SK-N-SH (cell line): ENCODE data around the gene GPR68. TPM values are rescaled to one million over a fixed set of nuclear protein-coding genes. Genes with fewer than 3 reads are reported as not detected.

Experiments
- CTCF ChIA-PET: fragments of 300-600, 350-600 bp; formaldehyde crosslinking; extraction: SDS; loops from one replicate; lab custom pipeline; 2021; lab: Yijun Ruan, JAX
- POLR2A ChIA-PET: fragments of 350-600 bp; sonication (Branson Sonifier 250); formaldehyde crosslinking; extraction: SDS; loops from one replicate; lab custom pipeline; 2020; ENCODE audit warnings: antibody characterized with exemption, inconsistent platforms; lab: Yijun Ruan, JAX
- DNase-seq: peaks from one replicate; pipeline ENCODE4 v3.0.0; 2012
- H2AFZ ChIP-seq: fragments of 200-600 bp; sonication (generic); 2 replicates; pipeline ENCODE4 v1.8.1; 2016; ENCODE audit warnings: antibody characterized with exemption, mild to moderate bottlenecking, low read depth
- H3F3A ChIP-seq: fragments of 200-600 bp; sonication (generic); replicated peaks from 2 replicates; pipeline ENCODE3; 2016; ENCODE audit warnings: antibody characterized with exemption, mild to moderate bottlenecking; ENCODE audit not compliant: insufficient read depth
- H3K27ac ChIP-seq, 2 experiments: fragments of 200-500 bp in 1 of 2; fragments of 200-600 bp in 1 of 2; sonication (Bioruptor generic) in 1 of 2; sonication (generic), shearing (Covaris generic) in 1 of 2; 2 replicates each; pipeline versions ENCODE4 v1.5.1 to v1.6.1; 2014 to 2016; ENCODE audit warnings: low read depth in 2 of 2, inconsistent platforms in 1 of 2, low read length in 1 of 2, mild to moderate bottlenecking in 1 of 2, mixed read lengths in 1 of 2
- H3K27me3 ChIP-seq: fragments of 200-600 bp; sonication (generic), shearing (Covaris generic); 2 replicates; pipeline ENCODE4 v1.6.1; 2016; ENCODE audit warnings: mixed run types; ENCODE audit not compliant: insufficient read depth
- H3K36me3 ChIP-seq, 2 experiments: fragments of 200-500 bp in 1 of 2; fragments of 200-600 bp in 1 of 2; sonication (Bioruptor generic) in 1 of 2; sonication (generic) in 1 of 2; replicated peaks in 1 of 2; 2 replicates each; pipeline versions ENCODE3 to v1.5.1; 2014 to 2016; ENCODE audit warnings: low read length in 1 of 2, mild to moderate bottlenecking in 1 of 2; ENCODE audit not compliant: insufficient read depth in 2 of 2, control insufficient read depth in 1 of 2
- H3K4me1 ChIP-seq, 2 experiments: fragments of 200-500 bp in 1 of 2; fragments of 200-600 bp in 1 of 2; sonication (Bioruptor generic) in 1 of 2; sonication (generic), shearing (Covaris generic) in 1 of 2; 2 replicates each; pipeline versions ENCODE4 v1.5.1 to v1.6.1; 2014 to 2016; ENCODE audit warnings: low read depth in 1 of 2, low read length in 1 of 2, mixed run types in 1 of 2; ENCODE audit not compliant: insufficient read depth in 2 of 2, control insufficient read depth in 1 of 2
- H3K4me2 ChIP-seq: fragments of 200-600 bp; sonication (generic), shearing (Covaris generic); 2 replicates; pipeline ENCODE4 v1.6.1; 2017; ENCODE audit warnings: mixed run types
- H3K4me3 ChIP-seq, 2 experiments: fragments of 200-500 bp in 1 of 2; fragments of 200-600 bp in 1 of 2; sonication (Bioruptor generic) in 1 of 2; sonication (generic), shearing (Covaris generic) in 1 of 2; 2 replicates each; pipeline versions ENCODE4 v1.5.1 to v1.8.1; 2014 to 2016; ENCODE audit warnings: low read depth in 2 of 2, inconsistent platforms in 1 of 2, low read length in 1 of 2, mild to moderate bottlenecking in 1 of 2, mixed read lengths in 1 of 2, moderate library complexity in 1 of 2
- H3K79me2 ChIP-seq: fragments of 200-600 bp; sonication (generic); 2 replicates; pipeline ENCODE4 v1.8.1; 2017; ENCODE audit warnings: mild to moderate bottlenecking; ENCODE audit not compliant: insufficient read depth
- H3K9ac ChIP-seq: fragments of 200-600 bp; sonication (generic); 2 replicates; pipeline ENCODE4 v1.6.1; 2017; ENCODE audit warnings: mixed run types
- H3K9me2 ChIP-seq: fragments of 200-600 bp; sonication (generic); 2 replicates; pipeline ENCODE4 v1.6.1; 2017; ENCODE audit warnings: mixed run types
- H3K9me3 ChIP-seq: fragments of 200-600 bp; sonication (generic); 2 replicates; pipeline ENCODE4 v1.6.1; 2017; ENCODE audit warnings: mixed run types, mild to moderate bottlenecking, moderate library complexity
- H4K20me1 ChIP-seq: fragments of 200-600 bp; sonication (generic); 2 replicates; pipeline ENCODE4 v1.6.1; 2017; ENCODE audit warnings: mild to moderate bottlenecking, mixed run types; ENCODE audit not compliant: insufficient read depth
- ELF1 ChIP-seq: IDR thresholded peaks from 2 replicates; pipeline ENCODE4 v1.4.0; 2012
- EZH2phosphoT487 ChIP-seq: fragments of 200-600 bp; sonication (generic); IDR thresholded peaks from 2 replicates; pipeline ENCODE4 v1.6.1; 2017; ENCODE audit warnings: low read depth, mixed run types, mild to moderate bottlenecking, antibody characterized with exemption, moderate library complexity, borderline replicate concordance
- FOSL2 ChIP-seq: IDR thresholded peaks from 2 replicates; pipeline ENCODE4 v1.4.0; 2012; ENCODE audit warnings: low read depth, mild to moderate bottlenecking, moderate library complexity, borderline replicate concordance
- GATA2 ChIP-seq: sonication (generic); formaldehyde crosslinking; IDR thresholded peaks from 2 replicates; pipeline ENCODE4 v1.5.0; 2020; ENCODE audit warnings: mild to moderate bottlenecking, missing genetic modification reagents
- JUND ChIP-seq: IDR thresholded peaks from 2 replicates; pipeline ENCODE4 v1.4.0; 2012
- MXI1 ChIP-seq: IDR thresholded peaks from 2 replicates; pipeline ENCODE4 v1.6.1; 2012; ENCODE audit warnings: mild to moderate bottlenecking, low read depth, low read length, improper control_type of control experiment
- NFIC ChIP-seq: IDR thresholded peaks from 2 replicates; pipeline ENCODE4 v1.4.0; 2012; ENCODE audit warnings: borderline replicate concordance
- POLR2AphosphoS5 ChIP-seq: IDR thresholded peaks from 2 replicates; pipeline ENCODE4 v1.6.1; 2012; ENCODE audit warnings: low read depth, low read length
- RAD21 ChIP-seq: IDR thresholded peaks from 2 replicates; pipeline ENCODE4 v1.6.1; 2012; ENCODE audit warnings: mild to moderate bottlenecking, low read length
- RCOR1 ChIP-seq: fragments of 150-350 bp; IDR thresholded peaks from 2 replicates; pipeline ENCODE4 v1.6.1; 2017; ENCODE audit warnings: antibody characterized with exemption, low read length
- RXRA ChIP-seq: IDR thresholded peaks from 2 replicates; pipeline ENCODE4 v1.4.0; 2012; ENCODE audit warnings: low read depth, mild to moderate bottlenecking, borderline replicate concordance
- SIN3A ChIP-seq: IDR thresholded peaks from 2 replicates; pipeline ENCODE4 v1.6.1; 2012; ENCODE audit warnings: low read depth, mild to moderate bottlenecking, low read length, moderate library complexity, borderline replicate concordance
- TCF12 ChIP-seq: IDR thresholded peaks from 2 replicates; pipeline ENCODE4 v1.4.0; 2012
- YY1 ChIP-seq: IDR thresholded peaks from 2 replicates; pipeline ENCODE4 v1.4.0; 2012; ENCODE audit warnings: low read depth, mild to moderate bottlenecking
- WGBS: methylation state at CpG from one replicate; pipeline ENCODE4 v1.1.6; 2017; ENCODE audit warnings: low lambda C conversion rate; 5-methylcytosine and 5-hydroxymethylcytosine counted together
- polyA plus RNA-seq, 3 experiments: library from polyadenylated mRNA; depleted of rRNA; stranded (reverse); fragments of >200 nt; gene quantifications; 2 replicates each; pipeline ENCODE4 v1.2.3, GENCODE V29; 2012
- TF ChIP-seq, protein P1 (sequence below): IDR thresholded peaks from 2 replicates; pipeline ENCODE4 v1.6.1; 2012; ENCODE audit warnings: mild to moderate bottlenecking, low read depth, low read length, moderate library complexity
- TF ChIP-seq, protein P2 (sequence below): IDR thresholded peaks from 2 replicates; pipeline ENCODE4; 2012
- TF ChIP-seq, protein P3 (sequence below): fragments of 150-350 bp; IDR thresholded peaks from 2 replicates; pipeline ENCODE4 v1.6.1; 2017; ENCODE audit warnings: antibody characterized with exemption, low read length, low read depth, borderline replicate concordance
- TF ChIP-seq, protein P4 (sequence below): fragments of 200-600 bp; sonication (generic); IDR thresholded peaks from 2 replicates; pipeline ENCODE4 v1.6.1; 2017; ENCODE audit warnings: antibody characterized with exemption, mild to moderate bottlenecking, moderate library complexity
- TF ChIP-seq, protein P5 (sequence below): IDR thresholded peaks from 2 replicates; pipeline ENCODE4 v1.4.0; 2012; ENCODE audit warnings: low read depth, borderline replicate concordance
- TF ChIP-seq, protein P6 (sequence below): IDR thresholded peaks from 2 replicates; pipeline ENCODE4 v1.4.0; 2012; ENCODE audit warnings: low read depth

Gene GPR68
- polyA plus RNA-seq, 1 of the 3 experiments (the other 2 are of a cell fraction): 0.18 TPM

DNA sequence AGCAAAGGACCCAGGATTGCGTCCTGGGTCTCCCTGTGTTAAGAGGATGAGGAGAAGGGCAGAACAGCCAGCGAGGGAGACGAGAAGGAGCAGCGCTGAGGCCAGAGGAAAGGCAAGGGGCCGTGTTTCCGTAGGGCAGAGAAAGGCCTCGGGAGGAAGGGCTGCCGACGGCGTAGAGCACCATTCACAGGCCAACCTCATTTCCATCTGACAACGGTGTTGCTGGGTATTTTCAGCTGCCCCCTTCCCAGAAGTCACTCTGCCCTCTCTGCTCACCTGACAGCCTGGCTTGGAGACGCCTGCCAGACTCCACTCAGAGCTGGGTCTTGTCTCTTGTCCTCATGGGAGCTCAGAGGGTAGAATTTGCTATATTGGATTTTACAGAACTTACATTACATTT lies 51.4 kb downstream of the GPR68 start:
- Histone ChIP-seq H3K36me3 (peaks cover 0 to 15% of the 10 kb centered on the region in 2 experiments), H4K20me1 (no peaks in the 10 kb centered on the region), H2AFZ (no peak overlapping the region), H3K9me3 (no peaks in the 10 kb centered on the region), H3K9ac (no peak overlapping the region), H3K4me1 (peaks cover 0 to 3% of the 10 kb centered on the region in 2 experiments; a peak in 1 of 4 replicates), H3K4me2 (no peak overlapping the region), H3K79me2 (no peaks in the 10 kb centered on the region), H3F3A (no peaks in the 10 kb centered on the region), H3K27me3 (no peaks in the 10 kb centered on the region), H3K27ac (no peak overlapping the region), H3K9me2 (no peaks in the 10 kb centered on the region), H3K4me3 (no peak overlapping the region)
- ChIA-PET CTCF (interaction anchor here (0.7 to 2.3 kb wide), 4 partner anchors 16 to 290 kb away, joined by 3 to 7 read pairs (median 4); no protein-coding TSS in a partner anchor), POLR2A (interaction anchor here (0.7 kb wide), 1 partner anchor 21 kb away, joined by 4 read pairs; no protein-coding TSS in a partner anchor)
- no peak for DNase-seq
- 87% methylated on average over 12 of the region's 12 CpGs for WGBS
- TF ChIP-seq, protein P1, sequence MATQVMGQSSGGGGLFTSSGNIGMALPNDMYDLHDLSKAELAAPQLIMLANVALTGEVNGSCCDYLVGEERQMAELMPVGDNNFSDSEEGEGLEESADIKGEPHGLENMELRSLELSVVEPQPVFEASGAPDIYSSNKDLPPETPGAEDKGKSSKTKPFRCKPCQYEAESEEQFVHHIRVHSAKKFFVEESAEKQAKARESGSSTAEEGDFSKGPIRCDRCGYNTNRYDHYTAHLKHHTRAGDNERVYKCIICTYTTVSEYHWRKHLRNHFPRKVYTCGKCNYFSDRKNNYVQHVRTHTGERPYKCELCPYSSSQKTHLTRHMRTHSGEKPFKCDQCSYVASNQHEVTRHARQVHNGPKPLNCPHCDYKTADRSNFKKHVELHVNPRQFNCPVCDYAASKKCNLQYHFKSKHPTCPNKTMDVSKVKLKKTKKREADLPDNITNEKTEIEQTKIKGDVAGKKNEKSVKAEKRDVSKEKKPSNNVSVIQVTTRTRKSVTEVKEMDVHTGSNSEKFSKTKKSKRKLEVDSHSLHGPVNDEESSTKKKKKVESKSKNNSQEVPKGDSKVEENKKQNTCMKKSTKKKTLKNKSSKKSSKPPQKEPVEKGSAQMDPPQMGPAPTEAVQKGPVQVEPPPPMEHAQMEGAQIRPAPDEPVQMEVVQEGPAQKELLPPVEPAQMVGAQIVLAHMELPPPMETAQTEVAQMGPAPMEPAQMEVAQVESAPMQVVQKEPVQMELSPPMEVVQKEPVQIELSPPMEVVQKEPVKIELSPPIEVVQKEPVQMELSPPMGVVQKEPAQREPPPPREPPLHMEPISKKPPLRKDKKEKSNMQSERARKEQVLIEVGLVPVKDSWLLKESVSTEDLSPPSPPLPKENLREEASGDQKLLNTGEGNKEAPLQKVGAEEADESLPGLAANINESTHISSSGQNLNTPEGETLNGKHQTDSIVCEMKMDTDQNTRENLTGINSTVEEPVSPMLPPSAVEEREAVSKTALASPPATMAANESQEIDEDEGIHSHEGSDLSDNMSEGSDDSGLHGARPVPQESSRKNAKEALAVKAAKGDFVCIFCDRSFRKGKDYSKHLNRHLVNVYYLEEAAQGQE: no peak
- no peak for TF ChIP-seq RAD21
- TF ChIP-seq, protein P2, sequence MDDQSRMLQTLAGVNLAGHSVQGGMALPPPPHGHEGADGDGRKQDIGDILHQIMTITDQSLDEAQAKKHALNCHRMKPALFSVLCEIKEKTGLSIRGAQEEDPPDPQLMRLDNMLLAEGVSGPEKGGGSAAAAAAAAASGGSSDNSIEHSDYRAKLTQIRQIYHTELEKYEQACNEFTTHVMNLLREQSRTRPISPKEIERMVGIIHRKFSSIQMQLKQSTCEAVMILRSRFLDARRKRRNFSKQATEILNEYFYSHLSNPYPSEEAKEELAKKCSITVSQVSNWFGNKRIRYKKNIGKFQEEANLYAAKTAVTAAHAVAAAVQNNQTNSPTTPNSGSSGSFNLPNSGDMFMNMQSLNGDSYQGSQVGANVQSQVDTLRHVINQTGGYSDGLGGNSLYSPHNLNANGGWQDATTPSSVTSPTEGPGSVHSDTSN: no peak
- TF ChIP-seq, protein P3, sequence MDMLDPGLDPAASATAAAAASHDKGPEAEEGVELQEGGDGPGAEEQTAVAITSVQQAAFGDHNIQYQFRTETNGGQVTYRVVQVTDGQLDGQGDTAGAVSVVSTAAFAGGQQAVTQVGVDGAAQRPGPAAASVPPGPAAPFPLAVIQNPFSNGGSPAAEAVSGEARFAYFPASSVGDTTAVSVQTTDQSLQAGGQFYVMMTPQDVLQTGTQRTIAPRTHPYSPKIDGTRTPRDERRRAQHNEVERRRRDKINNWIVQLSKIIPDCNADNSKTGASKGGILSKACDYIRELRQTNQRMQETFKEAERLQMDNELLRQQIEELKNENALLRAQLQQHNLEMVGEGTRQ: no peak
- no peak for TF ChIP-seq GATA2 (CRISPR knock-in tag)
- TF ChIP-seq TCF12: no peak
- TF ChIP-seq, protein P4, sequence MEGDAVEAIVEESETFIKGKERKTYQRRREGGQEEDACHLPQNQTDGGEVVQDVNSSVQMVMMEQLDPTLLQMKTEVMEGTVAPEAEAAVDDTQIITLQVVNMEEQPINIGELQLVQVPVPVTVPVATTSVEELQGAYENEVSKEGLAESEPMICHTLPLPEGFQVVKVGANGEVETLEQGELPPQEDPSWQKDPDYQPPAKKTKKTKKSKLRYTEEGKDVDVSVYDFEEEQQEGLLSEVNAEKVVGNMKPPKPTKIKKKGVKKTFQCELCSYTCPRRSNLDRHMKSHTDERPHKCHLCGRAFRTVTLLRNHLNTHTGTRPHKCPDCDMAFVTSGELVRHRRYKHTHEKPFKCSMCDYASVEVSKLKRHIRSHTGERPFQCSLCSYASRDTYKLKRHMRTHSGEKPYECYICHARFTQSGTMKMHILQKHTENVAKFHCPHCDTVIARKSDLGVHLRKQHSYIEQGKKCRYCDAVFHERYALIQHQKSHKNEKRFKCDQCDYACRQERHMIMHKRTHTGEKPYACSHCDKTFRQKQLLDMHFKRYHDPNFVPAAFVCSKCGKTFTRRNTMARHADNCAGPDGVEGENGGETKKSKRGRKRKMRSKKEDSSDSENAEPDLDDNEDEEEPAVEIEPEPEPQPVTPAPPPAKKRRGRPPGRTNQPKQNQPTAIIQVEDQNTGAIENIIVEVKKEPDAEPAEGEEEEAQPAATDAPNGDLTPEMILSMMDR: no peak
- TF ChIP-seq SIN3A: no peak
- no peak for TF ChIP-seq YY1
- no peak for TF ChIP-seq RXRA
- TF ChIP-seq EZH2phosphoT487: no peak
- no peak for TF ChIP-seq NFIC
- TF ChIP-seq, protein P5, sequence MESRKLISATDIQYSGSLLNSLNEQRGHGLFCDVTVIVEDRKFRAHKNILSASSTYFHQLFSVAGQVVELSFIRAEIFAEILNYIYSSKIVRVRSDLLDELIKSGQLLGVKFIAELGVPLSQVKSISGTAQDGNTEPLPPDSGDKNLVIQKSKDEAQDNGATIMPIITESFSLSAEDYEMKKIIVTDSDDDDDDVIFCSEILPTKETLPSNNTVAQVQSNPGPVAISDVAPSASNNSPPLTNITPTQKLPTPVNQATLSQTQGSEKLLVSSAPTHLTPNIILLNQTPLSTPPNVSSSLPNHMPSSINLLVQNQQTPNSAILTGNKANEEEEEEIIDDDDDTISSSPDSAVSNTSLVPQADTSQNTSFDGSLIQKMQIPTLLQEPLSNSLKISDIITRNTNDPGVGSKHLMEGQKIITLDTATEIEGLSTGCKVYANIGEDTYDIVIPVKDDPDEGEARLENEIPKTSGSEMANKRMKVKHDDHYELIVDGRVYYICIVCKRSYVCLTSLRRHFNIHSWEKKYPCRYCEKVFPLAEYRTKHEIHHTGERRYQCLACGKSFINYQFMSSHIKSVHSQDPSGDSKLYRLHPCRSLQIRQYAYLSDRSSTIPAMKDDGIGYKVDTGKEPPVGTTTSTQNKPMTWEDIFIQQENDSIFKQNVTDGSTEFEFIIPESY: no peak
- TF ChIP-seq FOSL2: no peak
- TF ChIP-seq, protein P6, sequence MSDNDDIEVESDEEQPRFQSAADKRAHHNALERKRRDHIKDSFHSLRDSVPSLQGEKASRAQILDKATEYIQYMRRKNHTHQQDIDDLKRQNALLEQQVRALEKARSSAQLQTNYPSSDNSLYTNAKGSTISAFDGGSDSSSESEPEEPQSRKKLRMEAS: no peak
- TF ChIP-seq RCOR1: no peak
- no peak for TF ChIP-seq JUND
- no peak for TF ChIP-seq MXI1
- no peak for TF ChIP-seq ELF1
- TF ChIP-seq POLR2AphosphoS5: no peak
